Liver (tissue), 9 donors: Measurements from ENCODE around the gene LIPH. TPM values are rescaled to one million over a fixed set of nuclear protein-coding genes. Genes with fewer than 3 reads are reported as not detected.

ENCODE experiments used
- DNase-seq: peaks from one replicate; pipeline ENCODE4 v3.0.0-alpha.2; 2017; ENCODE audit warnings: low spot score
- H3K27ac ChIP-seq, 2 donors: one replicate each; pipeline ENCODE4 v1.7.0; 2013; ENCODE audit warnings: inconsistent platforms in 2 of 2, low read length in 2 of 2, control low read depth in 1 of 2, low read depth in 1 of 2, mild to moderate bottlenecking in 1 of 2
- H3K27me3 ChIP-seq, 4 donors: one replicate each; pipeline versions ENCODE4 v1.6.1 to v1.7.0; 2013; ENCODE audit warnings: low read length in 3 of 4, inconsistent platforms in 1 of 4, mild to moderate bottlenecking in 1 of 4, moderate library complexity in 1 of 4; ENCODE audit not compliant: control insufficient read depth in 4 of 4, insufficient read depth in 4 of 4
- H3K36me3 ChIP-seq, 4 donors: one replicate each; pipeline versions ENCODE4 v1.6.1 to v1.7.0; 2013; ENCODE audit warnings: low read length in 3 of 4, mild to moderate bottlenecking in 3 of 4, low read depth in 1 of 4, moderate library complexity in 1 of 4; ENCODE audit not compliant: control insufficient read depth in 4 of 4, insufficient read depth in 3 of 4
- H3K4me1 ChIP-seq, 4 donors: one replicate each; pipeline versions ENCODE4 v1.6.1 to v1.7.0; 2013; ENCODE audit warnings: low read length in 3 of 4, mild to moderate bottlenecking in 3 of 4, moderate library complexity in 1 of 4; ENCODE audit not compliant: control insufficient read depth in 4 of 4, insufficient read depth in 4 of 4
- H3K4me3 ChIP-seq, 3 donors: one replicate each; pipeline versions ENCODE4 v1.6.1 to v1.7.0; 2013; ENCODE audit warnings: low read length in 3 of 3, control low read depth in 1 of 3, low read depth in 1 of 3, mild to moderate bottlenecking in 1 of 3
- H3K9ac ChIP-seq, 2 donors: one replicate each; pipeline ENCODE4 v1.7.0; 2013; ENCODE audit warnings: low read length in 2 of 2, mild to moderate bottlenecking in 2 of 2, moderate library complexity in 2 of 2, control low read depth in 1 of 2, low read depth in 1 of 2
- H3K9me3 ChIP-seq, 4 donors: one replicate each; pipeline versions ENCODE4 v1.6.1 to v1.7.0; 2013; ENCODE audit warnings: low read length in 3 of 4; ENCODE audit not compliant: control insufficient read depth in 4 of 4
- CTCF ChIP-seq: fragments of 150-350 bp; IDR thresholded peaks from 2 replicates; pipeline ENCODE4 v1.5.1; 2017; ENCODE audit warnings: improper control_type of control experiment, low read depth, low read length; ENCODE audit not compliant: missing input control
- EGR1 ChIP-seq, 2 donors: IDR thresholded peaks; 2 replicates each; pipeline ENCODE4 v1.6.1; 2016 to 2018; ENCODE audit warnings: antibody characterized with exemption in 2 of 2, low read depth in 2 of 2
- FOXA2 ChIP-seq: IDR thresholded peaks from 2 replicates; pipeline ENCODE4 v1.6.1; 2016; ENCODE audit warnings: antibody characterized with exemption
- GABPA ChIP-seq, 2 donors: IDR thresholded peaks in 1 of 2; conservative IDR thresholded peaks in 1 of 2; 2 replicates each; pipeline ENCODE4 v1.6.1; 2016; ENCODE audit warnings: antibody characterized with exemption in 2 of 2, mild to moderate bottlenecking in 1 of 2, moderate library complexity in 1 of 2
- HNF4A ChIP-seq, 2 donors: conservative IDR thresholded peaks; 2 replicates each; pipeline ENCODE4 v1.6.1; 2016; ENCODE audit warnings: antibody characterized with exemption in 2 of 2, mild to moderate bottlenecking in 2 of 2
- HNF4G ChIP-seq: IDR thresholded peaks from 2 replicates; pipeline ENCODE4 v1.6.1; 2016; ENCODE audit warnings: antibody characterized with exemption
- JUND ChIP-seq, 2 donors: IDR thresholded peaks; 2 replicates each; pipeline ENCODE4 v1.6.1; 2016; ENCODE audit warnings: antibody characterized with exemption in 2 of 2
- NR2F2 ChIP-seq: IDR thresholded peaks from 2 replicates; pipeline ENCODE4 v1.6.1; 2016; ENCODE audit warnings: antibody characterized with exemption
- RAD21 ChIP-seq, 2 donors: IDR thresholded peaks; 2 replicates each; pipeline ENCODE4 v1.6.1; 2016; ENCODE audit warnings: antibody characterized with exemption in 2 of 2, mild to moderate bottlenecking in 2 of 2
- RXRA ChIP-seq, 2 donors: IDR thresholded peaks; 2 replicates each; pipeline ENCODE4 v1.6.1; 2017 to 2018; ENCODE audit warnings: antibody characterized with exemption in 2 of 2, mild to moderate bottlenecking in 1 of 2
- SP1 ChIP-seq: IDR thresholded peaks from 2 replicates; pipeline ENCODE4 v1.6.1; 2018; ENCODE audit warnings: antibody characterized with exemption, mild to moderate bottlenecking
- TAF1 ChIP-seq: conservative IDR thresholded peaks from 2 replicates; pipeline ENCODE4 v1.6.1; 2016; ENCODE audit warnings: antibody characterized with exemption, mild to moderate bottlenecking
- YY1 ChIP-seq: IDR thresholded peaks from 2 replicates; pipeline ENCODE4 v1.6.1; 2016; ENCODE audit warnings: antibody characterized with exemption, mild to moderate bottlenecking
- ZBTB33 ChIP-seq: IDR thresholded peaks from 2 replicates; pipeline ENCODE4 v1.6.1; 2016; ENCODE audit warnings: antibody characterized with exemption
- WGBS: extraction: QIAGEN DNeasy Blood & Tissue Kit; methylation state at CpG from one replicate; pipeline ENCODE4 v1.1.7; 2013; 5-methylcytosine and 5-hydroxymethylcytosine counted together
- polyA plus RNA-seq, 2 donors: library from polyadenylated mRNA; stranded (reverse) in 1 of 2; unstranded in 1 of 2; fragments of 200-250 nt in 1 of 2; fragments of >200 nt in 1 of 2; fragmentation: Nextera tagmentation in 1 of 2; extraction: Ambion mirVana in 1 of 2; gene quantifications; one replicate each; pipeline versions ENCODE4 v1.2.1 to v1.2.3, GENCODE V29; 2013 to 2015
- total RNA-seq, 2 donors: library from RNA; depleted of rRNA; stranded (reverse); fragments of >200 nt; gene quantifications; one replicate each; pipeline ENCODE4 v1.2.3, GENCODE V29; 2014
- TF ChIP-seq, protein P1 (sequence below): IDR thresholded peaks from 2 replicates; pipeline ENCODE4 v1.6.1; 2016; ENCODE audit warnings: antibody characterized with exemption
- TF ChIP-seq, protein P2 (sequence below): IDR thresholded peaks from 2 replicates; pipeline ENCODE4 v1.6.1; 2016; ENCODE audit warnings: antibody characterized with exemption, mild to moderate bottlenecking
- TF ChIP-seq, protein P3 (sequence below): IDR thresholded peaks from 2 replicates; pipeline ENCODE4 v1.6.1; 2016; ENCODE audit warnings: antibody characterized with exemption
- donor health status: healthy.
- donor health status: healthy.
- donor health status: healthy.
- donor health status: healthy.
- donor health status: healthy.

LIPH gene
- total and polyA plus RNA-seq, 4 donors = under 0.01 to 0.23 (median 0.09) TPM; not detected in 1

DNA sequence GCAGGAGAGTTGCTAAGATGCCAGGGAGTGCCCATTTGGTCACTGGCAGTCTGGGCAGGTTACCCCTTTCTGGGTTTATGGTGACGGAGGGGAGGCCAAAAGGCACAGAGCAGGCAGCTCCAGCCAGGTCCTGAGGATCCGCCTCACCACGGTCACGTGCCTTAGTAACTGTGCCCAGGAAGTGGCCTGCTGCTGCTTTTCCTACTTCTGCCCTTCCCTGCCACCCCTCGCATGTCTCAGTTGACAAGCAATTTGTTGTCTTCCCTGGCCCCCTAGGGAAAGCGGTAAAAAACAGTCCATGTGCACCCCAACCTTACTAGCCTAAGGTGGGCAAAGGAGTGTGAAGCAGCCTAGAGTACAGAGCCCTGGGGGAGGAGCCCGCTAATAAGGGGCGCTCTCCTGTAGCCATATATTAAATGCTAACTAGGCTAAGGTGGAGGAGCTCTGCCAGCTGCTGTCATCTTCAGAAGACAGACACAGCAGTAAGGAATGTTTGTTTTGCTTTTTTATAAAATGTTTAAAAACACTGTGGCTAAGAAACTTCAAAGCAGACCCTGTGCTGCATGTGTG lies 9.1 kb upstream of the LIPH start:
- no peaks in the 10 kb centered on the region for H3K9me3 ChIP-seq
- H3K9ac ChIP-seq = no peak overlapping the region
- H3K27ac ChIP-seq = no peak overlapping the region
- no peaks in the 10 kb centered on the region for H3K4me1 ChIP-seq
- H3K27me3 ChIP-seq = no peaks in the 10 kb centered on the region
- H3K4me3 ChIP-seq = no peak overlapping the region
- 81% methylated on average over 8 of the region's 8 CpGs for WGBS
- TF ChIP-seq FOXA2 (no peak), GABPA (IDR thresholded peaks at IDR 0.05 in 1 of 2, conservative IDR thresholded peaks at IDR 0.05 in 1 of 2) (no peak), RAD21 (IDR thresholded peaks at IDR 0.05) (no peak), SP1 (no peak), HNF4A (conservative IDR thresholded peaks at IDR 0.05) (no peak), YY1 (no peak), JUND (IDR thresholded peaks at IDR 0.05) (no peak), HNF4G (no peak), ZBTB33 (no peak), RXRA (IDR thresholded peaks at IDR 0.05) (no peak), NR2F2 (no peak), TAF1 (no peak), EGR1 (IDR thresholded peaks at IDR 0.05; ENCODE audit: low read depth in 2 of 2) (no peak), CTCF (no peak)
- TF ChIP-seq, protein P1, sequence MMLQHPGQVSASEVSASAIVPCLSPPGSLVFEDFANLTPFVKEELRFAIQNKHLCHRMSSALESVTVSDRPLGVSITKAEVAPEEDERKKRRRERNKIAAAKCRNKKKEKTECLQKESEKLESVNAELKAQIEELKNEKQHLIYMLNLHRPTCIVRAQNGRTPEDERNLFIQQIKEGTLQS = no peak
- TF ChIP-seq, protein P2, sequence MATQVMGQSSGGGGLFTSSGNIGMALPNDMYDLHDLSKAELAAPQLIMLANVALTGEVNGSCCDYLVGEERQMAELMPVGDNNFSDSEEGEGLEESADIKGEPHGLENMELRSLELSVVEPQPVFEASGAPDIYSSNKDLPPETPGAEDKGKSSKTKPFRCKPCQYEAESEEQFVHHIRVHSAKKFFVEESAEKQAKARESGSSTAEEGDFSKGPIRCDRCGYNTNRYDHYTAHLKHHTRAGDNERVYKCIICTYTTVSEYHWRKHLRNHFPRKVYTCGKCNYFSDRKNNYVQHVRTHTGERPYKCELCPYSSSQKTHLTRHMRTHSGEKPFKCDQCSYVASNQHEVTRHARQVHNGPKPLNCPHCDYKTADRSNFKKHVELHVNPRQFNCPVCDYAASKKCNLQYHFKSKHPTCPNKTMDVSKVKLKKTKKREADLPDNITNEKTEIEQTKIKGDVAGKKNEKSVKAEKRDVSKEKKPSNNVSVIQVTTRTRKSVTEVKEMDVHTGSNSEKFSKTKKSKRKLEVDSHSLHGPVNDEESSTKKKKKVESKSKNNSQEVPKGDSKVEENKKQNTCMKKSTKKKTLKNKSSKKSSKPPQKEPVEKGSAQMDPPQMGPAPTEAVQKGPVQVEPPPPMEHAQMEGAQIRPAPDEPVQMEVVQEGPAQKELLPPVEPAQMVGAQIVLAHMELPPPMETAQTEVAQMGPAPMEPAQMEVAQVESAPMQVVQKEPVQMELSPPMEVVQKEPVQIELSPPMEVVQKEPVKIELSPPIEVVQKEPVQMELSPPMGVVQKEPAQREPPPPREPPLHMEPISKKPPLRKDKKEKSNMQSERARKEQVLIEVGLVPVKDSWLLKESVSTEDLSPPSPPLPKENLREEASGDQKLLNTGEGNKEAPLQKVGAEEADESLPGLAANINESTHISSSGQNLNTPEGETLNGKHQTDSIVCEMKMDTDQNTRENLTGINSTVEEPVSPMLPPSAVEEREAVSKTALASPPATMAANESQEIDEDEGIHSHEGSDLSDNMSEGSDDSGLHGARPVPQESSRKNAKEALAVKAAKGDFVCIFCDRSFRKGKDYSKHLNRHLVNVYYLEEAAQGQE = no peak
- no peaks in the 10 kb centered on the region for H3K36me3 ChIP-seq
- DNase-seq = no peak

DNA sequence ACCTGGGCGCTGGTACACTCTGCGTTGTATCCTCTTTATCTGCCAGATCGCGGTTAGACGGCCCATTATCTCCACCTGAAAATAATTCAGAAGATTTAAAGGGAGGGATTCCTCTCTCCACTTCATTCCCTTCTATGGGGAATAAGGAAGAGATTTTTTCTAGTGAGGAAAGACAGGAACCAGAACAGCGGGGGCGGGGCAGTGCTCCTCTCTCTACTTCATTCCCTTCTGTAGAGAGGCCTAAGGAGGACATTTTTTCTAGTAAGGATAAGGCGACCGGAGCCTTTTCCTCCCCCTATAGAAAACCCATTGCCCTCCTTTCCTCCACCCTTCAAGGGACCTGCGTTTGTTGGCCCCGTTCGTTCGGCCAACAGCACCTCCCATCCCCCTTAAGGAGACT lies 8.3 kb upstream of the LIPH start:
- Histone ChIP-seq H3K36me3 (no peaks in the 10 kb centered on the region), H3K27ac (no peak overlapping the region), H3K9ac (no peak overlapping the region), H3K4me1 (no peaks in the 10 kb centered on the region), H3K27me3 (no peaks in the 10 kb centered on the region), H3K9me3 (no peaks in the 10 kb centered on the region), H3K4me3 (no peak overlapping the region)
- DNase-seq = no peak
- 94% methylated on average over 13 of the region's 13 CpGs for WGBS
- TF ChIP-seq JUND (IDR thresholded peaks at IDR 0.05) (no peak), SP1 (no peak), GABPA (IDR thresholded peaks at IDR 0.05 in 1 of 2, conservative IDR thresholded peaks at IDR 0.05 in 1 of 2) (no peak), YY1 (no peak), RXRA (IDR thresholded peaks at IDR 0.05) (no peak), HNF4A (conservative IDR thresholded peaks at IDR 0.05) (no peak), TAF1 (no peak), NR2F2 (no peak), RAD21 (IDR thresholded peaks at IDR 0.05) (no peak), EGR1 (IDR thresholded peaks at IDR 0.05; ENCODE audit: low read depth in 2 of 2) (no peak), CTCF (no peak), ZBTB33 (no peak)
- TF ChIP-seq, protein P1 = no peak
- TF ChIP-seq, protein P3, sequence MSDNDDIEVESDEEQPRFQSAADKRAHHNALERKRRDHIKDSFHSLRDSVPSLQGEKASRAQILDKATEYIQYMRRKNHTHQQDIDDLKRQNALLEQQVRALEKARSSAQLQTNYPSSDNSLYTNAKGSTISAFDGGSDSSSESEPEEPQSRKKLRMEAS = no peak
